DMS114 treated with DMSO at 0.1 percent for 48 hours (cell line): ENCODE measurements around the gene GALK2.
A peak's percentile ranks its signal among the peaks of the same experiment; 100 is the strongest.

Experiments used
- DNase-seq: peaks from one replicate; lab custom pipeline; 2025; ENCODE audit not compliant: unreplicated experiment; lab: John Stamatoyannopoulos, UW

GALK2 gene

DNA sequence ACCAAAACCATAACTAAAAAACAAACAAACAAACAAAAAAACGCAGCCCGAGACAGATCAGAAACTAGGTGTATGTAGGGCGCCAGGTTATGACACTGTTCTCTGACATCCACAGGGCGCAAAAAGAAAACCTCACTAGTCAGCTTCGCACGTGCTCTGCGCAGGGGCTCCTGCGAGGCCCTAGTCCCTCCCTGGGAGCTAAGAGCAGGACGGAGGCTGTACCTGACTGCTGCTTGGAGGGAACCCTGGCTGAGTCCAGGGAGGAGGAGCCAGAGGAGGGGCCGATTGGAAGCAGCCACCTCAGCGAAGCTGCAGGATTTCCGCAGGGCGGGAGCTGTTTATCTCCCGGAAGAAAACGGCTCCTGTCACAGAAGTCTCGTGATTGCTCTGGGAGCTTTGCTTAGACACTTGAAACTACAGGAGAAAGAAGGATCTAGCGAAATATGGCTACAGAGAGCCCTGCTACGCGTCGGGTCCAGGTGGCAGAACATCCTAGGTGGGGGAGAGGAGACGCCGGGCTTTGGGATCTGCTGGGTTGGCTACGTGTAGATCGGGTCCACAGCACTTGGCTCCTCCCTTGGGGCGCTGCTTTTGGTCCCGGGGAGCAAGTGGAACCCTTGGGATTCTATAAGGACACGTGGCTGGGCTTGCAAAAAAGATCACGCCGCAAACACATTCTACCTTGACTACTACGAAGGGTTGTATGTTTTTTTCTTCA is at the start of gene GALK2:
Gene GALK2 (plus strand): TSS at position 368 of the 718 bp plus-strand sequence. CDS start 76 bp downstream, at position 444.
- peak; percentile 56 for DNase-seq

DNA sequence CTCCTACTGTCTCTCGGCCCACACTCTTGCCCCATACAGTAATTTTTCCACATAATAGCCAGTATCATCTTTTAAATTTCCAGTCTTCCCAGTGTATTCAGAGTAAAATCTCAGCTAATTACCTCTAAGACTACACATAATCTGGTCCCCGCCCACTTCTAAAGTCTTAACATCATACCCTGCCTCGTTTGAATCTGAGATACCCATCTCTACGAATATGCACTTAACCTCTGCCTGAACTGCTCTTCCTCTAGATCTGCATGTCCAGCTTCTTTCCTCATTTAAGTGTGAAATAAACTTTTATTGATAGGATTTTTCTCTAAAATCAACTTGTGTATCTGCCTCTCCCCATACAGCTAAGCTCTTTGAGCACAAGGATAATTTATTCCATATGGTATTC is 49.2 kb upstream of the GALK2 start:
- no peak for DNase-seq

DNA sequence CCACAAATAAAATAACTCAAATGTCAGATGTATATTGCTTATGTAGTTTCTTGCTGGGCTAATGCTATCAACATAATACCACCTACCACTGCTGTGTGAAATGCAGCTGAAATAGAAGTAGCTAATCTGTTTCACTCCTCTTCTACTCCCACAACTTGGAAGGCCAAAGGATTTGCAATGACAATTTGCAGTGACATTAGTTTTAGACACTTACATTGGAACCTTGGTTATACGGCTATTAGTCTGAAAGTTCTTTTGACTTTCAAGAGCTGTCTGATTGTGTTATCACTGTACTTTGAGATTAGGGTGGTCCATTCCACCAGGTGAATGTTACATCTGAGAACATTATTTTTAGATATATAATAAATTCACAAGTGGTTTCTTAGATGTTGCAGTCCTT is 48.1 kb upstream of the GALK2 start:
- no peak for DNase-seq

DNA sequence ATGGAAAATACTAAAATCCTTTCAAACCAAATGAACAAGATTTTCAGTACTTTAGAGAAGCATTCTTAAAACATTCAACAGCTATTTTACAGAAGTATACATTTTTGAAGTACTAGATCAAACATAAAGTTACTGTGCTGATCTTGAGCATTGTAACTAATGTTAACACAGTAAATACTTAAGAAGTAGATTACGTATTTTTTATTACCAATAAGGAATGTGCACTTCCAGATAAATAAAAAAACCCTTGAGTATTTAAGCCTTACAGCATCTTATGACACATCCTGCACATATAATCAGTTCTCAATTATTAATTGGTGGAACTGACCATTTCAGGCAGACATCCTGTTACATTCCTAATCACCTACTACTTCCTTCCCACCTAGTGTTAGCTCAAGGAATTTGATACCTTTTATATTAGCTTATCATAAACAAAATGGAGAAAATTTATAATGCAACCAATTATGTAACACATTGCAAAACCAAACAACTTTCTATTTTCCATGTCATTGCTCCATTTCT is 47.4 kb upstream of the GALK2 start:
- DNase-seq: no peak

DNA sequence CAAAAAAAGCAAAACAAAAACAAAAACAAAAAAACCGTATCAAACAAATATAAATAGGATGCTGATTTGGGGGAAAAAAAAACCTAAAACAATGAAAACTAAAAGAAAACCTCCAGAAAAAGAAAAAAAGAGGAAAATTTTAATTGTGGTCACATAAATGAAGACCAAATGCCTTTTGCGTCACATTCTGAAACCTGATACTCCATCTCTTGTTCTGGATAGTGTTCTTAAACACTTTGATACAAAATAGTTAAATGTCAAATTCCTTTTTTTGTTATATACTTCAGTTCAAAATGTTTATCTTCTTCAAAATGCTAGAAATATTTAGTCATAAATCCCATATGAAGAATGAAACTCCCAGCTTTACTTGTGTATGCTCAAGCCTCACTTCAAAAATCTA is 45.7 kb upstream of the GALK2 start:
- no peak for DNase-seq

DNA sequence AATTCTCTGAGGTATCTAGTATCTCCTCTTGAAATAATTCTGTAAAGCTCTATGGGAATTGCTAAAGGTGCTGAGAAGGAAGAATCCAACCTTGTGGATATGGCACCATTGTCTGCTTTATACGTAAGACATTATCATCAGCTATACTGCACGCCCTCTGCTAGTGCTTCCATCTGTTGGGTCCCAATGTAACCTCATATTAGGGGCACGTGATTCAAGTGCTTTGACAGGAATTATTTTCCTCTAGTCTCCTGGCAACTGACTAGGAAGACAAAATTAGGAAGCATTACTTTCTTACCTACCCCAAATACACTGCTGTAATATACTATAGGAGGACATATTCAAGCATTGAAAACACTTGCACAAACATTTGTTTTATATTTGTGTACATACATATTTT is 38.6 kb upstream of the GALK2 start:
- no peak for DNase-seq

DNA sequence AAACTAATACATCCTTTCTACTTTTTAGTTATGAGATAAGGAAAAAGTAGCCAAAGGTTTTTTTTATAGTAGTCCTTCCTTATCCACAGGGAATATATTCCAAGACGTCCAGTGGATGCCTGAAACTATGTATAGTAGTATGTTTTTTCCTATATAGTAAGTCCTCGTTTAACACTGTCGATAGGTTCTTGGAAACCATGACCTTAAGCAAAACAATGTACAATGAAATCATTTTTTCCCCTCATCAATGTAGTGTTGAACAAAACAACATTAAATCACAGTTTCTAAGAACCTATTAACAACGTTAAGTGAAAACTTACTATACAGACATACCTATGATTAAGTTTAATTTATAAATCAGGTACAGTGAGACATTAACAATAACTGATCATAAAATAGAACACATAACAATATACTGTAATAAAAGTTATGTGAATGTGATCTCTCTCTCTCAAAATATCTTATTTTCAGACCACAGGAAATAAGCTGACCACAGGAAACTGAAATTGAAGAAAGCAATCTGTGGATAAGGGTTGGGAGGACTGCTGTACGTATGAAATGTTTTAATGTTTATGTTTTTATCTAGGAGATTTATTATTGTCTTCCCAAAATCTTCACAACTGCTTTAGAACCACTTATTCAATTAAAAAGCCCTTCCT is 35.2 kb upstream of the GALK2 start:
- DNase-seq: no peak

DNA sequence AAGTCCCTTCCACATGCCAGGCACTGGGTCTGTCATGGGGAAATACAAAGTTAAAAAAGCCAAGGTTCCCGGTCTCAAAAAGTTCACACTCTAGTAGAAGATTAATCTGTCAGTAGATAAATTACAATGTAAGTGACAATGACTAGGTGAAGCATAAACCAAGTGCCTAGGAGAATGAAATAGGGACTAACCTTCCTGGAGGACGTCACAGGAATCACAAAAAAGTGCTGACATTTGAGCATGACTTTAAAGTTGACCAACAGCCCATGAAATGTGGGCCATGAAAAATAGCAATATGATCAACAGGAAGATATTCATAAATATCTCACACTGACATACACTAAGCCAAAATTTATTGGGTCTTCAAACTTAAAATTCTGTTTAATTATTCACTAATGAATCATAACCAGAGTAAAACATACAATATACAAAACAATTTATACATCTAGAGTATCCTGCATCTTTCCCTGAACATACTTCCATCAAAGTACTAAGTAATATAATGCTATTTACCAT is 34.6 kb upstream of the GALK2 start:
- no peak for DNase-seq

DNA sequence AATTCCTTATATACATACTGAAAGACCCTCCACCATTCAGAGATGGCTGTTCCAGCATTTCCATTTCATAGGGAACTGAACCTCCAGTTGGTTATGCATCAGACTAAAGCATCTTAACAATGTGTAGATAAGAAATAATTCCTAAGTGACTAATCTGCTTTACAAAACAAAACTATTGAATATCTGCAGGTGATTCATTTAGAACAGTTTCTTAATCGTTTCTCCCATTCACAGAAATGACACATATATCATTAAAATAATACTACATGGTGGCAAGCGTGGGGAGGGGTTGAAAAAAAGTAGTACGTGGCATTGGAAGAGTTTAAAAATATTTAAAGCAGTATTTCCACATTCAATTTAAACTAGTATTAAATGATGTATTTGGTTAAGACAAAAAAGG is 34.1 kb upstream of the GALK2 start:
- no peak for DNase-seq

DNA sequence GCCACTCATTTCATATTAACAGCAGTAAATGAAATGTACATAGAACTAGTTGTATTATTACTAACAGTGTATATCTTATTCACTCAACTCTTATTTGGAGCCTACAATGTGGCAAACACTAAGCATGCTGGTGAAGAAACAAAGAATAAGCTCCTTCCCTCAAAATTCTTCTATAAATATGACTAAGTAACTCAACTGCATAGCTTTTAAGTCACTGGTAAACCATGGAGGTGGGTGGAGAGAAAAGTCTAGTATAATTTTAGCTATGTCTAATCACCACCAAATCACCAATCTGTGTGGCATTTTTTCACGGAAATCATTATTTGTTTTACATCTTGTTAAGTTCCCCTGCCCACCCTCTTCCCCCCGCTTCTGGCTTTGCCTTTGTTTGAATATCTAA is 32.2 kb upstream of the GALK2 start:
- no peak for DNase-seq

DNA sequence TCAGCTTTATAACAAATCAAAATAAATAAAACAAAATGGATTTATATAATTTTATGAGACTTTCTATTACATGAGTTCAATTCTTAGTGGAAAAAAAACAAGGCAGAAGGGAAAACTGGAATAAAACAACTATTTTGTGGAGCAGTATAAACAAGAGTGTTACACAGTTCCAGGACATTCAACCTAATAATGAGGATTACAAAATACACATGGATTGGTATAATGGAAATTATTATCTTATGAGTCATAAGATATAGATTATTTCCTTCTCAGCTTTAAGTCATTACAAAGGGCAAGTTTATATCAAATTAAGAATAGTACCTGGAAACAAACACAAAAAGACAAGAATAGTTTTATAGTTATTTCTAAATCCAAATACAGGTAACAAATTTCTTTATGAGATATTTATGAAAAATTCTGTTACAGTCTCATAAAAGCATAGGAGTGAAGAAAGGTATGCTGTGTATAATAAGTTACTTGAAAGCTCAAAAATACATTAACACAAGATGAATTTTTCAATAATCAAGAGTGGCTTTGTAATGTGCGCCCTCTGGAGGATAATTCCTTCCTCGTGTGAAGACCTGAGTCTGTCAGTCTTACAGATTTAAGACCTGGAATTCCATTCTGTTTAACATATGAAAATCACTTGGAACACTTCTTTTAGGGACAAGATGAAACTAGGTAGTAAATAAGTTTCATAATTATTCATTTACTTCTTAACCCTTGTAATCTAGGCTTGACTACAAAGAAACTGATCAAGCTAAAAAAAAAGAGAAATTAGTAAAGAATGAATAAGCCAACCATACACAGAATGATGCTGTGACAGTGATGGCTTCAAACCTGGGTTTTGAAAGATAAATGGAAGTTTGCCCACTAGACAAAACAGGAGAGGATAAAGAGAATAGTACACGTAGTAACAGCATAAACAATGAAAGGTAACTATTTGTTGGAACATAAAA is 24.1 kb upstream of the GALK2 start:
- peak; percentile 15 for DNase-seq

DNA sequence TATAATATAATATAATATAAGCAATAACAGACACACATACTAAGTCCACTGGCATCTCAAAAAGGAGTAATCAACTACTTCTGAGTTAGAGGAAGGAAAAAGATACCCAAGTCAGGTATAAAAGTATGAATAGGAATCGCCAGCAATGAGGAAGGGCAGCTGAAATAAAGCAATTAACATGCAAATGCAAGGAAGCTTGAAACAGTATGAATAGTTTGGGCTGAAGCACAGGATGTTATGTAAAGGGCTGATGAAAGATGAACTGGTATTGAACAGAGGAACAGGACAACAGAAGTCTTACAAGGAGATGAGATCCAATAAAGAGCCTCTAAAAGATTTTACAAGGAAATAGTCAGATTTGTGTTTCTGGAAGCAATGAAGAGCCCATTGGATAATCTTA is 21.7 kb upstream of the GALK2 start:
- no peak for DNase-seq

DNA sequence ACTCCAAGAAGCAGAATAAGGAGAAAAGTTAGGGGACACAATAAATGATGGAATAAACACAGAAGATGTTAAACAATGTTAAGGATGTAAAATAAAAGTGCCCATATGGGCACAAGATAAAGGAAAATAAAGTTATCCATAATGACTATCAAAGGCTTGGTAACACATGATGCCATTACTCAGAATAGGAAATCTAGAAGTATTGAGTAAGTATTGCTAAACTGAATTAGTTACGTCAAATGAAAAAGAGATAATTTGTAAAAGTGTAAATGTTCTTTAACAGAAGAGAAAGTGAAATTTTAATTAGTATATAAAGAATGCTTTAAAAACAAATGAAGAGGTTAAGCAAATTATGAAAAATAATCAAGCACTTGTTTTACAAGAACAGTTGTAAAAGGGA is 21.3 kb upstream of the GALK2 start:
- no peak for DNase-seq

DNA sequence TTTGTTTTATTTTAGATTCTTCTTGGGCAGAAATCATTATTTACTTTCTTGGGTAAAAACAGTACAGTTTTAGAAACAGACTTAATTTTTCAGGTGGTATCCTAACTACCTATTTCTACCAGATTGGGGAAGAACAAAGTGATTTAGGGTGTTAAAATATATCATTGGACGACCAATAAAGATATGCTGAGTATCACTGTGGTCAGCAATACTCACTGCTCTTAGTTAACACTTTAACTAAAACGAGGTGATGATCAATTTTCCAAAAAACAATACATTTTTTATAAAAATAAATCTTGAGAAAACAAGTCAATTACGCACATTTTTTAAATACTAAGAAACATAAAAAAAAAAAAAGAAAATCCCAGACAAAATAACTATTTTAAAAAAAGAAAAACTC is 18.2 kb upstream of the GALK2 start:
- no peak for DNase-seq

DNA sequence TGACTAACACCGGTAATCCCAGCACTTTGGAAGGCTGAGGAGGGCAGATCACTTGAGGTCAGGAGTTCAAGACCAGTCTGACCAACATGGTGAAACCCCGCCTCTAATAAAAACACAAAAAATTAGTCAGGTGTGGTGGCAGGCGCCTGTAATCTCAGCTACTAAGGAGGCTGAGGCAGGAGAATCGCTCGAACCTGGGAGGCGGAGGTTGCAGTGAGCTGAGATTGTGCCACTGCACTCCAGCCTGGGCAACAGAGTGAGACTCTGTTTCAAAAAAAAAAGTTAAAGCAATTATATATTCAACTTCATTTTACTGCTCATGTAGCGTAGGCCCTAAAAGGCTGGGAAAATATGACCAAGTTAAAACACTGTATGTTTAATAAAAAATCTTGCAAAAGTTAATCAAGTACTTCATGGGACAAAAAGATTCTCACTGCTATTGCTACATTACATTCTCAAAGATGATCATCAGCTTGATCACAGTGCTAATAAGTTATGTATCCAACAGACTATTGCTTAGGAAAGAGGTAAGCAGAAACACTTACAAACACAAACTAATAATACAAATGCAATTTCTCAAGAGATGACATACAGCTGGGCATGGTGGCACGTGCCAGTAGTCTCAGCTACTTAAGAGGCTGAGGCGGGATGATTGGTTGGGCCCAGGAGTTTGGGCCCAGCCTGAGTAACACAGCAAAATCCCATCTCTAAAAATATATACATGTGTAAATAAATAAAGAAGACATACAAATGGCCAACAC is 17.3 kb upstream of the GALK2 start:
- DNase-seq: no peak

DNA sequence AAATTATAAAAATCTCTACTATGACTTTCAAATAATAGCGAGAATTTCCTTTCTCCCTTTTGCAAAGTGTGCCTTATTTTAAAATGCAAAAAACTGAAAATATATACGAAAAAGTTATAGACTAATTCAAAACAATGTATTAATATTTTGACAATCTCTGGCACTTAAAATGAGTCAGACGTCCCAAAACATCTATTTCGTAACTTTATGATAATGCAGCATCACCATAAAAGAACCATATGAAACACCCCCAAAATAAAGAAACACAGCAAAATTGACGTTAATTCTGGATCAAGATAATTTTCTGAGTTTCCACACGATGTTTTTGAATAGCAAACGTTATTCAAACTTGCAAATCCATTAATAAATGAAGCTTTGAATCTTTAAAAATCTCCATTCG is 15.7 kb upstream of the GALK2 start:
- DNase-seq: no peak

DNA sequence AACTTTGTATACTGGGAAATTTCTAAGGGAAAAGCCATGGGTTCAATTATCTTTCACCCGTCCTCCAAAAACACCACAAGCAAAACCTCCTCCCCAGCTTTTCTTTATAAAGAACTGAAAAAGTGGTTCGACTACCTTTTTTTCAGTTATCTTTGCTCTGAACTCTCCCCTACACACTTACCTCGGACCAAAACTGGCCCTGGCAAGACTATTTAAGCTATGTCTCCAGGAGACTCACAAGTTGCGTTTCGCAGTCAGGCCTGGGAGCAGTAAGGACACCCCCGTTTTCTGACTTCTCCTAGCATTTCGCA is 15.3 kb upstream of the GALK2 start:
- DNase-seq: no peak

DNA sequence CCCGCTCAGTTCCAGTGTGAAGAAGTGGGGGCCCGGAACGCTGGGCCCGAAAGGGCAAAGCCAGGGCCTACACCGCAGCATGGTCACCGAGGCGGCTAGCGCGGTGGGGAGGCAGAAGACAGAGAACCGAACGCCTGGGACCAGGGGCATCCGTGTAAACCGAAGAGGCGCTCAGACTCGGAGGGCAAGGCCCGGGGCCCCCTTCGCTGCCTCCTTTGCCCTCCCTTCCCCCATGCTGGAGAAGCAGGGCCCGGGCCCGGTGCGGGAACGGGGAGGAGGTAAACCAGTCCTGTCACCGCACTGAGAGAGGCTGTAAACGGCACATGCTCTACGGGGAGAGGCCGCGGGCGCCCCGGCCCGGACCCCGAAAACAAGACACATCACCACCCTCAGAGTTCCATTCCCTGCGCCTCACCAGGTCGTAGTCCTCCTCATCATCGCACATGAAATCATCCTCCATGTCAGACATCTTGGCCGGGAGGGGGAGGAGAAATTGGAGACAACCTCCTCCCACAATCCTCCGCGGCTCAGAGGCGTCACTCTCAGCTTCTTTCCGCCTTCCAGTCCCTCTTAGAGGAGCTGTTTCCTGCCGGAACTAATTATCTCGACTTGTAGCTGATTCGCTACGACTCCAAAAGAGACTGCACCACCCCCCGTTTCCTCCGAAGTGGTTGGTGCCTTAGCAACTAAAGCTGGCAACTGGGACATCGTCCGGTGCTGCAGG is 14.8 kb upstream of the GALK2 start, which contains the start of gene COPS2:
Gene COPS2 (minus strand): TSS at position 490 of the 724 bp plus-strand sequence. CDS start 21 bp downstream, at position 469.
- peak; percentile 98 for DNase-seq

DNA sequence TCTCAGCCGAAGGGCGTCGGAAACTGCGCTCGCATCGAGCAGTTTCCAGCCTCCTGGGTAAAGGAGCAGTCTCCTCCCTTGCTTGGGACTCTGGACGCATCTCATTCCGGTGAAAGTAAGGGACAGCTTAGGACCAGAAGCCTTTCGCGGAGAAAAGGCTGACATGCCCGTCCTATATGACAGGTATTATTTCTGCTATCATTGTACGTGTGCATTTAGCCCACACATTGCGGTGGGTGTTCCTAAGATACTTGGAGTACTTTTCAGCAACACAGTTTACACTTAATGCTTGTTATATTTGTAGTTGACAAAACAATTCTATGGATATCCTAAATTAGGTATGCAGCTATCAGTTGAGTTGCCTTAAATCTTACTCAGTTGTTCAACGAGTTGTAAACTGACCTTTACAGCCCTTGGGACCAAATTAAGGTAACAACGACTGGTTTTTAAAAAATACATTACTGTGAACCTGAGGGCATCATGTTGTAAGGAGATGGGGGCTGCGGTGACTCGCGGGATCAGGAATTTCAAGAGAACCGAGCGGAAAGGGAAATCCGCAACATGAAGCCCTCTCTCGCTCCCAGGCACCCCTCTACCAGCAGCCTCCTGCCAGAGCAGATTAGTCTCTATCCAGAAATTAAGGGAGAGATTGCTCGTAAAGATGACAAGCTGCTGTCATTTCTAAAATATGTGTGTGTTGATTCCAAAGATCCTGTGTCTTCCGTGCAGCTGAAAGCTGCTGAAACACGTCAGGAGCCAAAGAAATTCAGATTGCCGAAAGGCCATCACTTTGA is 14.0 kb upstream of the GALK2 start:
- DNase-seq: peak; percentile 35
